ENCODE measurements around the gene COL25A1. TPM values are rescaled to one million over a fixed set of nuclear protein-coding genes. Genes with fewer than 3 reads are reported as not detected.

Gene COL25A1
- total RNA-seq, 1 experiment from 2014 or later = 8.8 TPM

DNA sequence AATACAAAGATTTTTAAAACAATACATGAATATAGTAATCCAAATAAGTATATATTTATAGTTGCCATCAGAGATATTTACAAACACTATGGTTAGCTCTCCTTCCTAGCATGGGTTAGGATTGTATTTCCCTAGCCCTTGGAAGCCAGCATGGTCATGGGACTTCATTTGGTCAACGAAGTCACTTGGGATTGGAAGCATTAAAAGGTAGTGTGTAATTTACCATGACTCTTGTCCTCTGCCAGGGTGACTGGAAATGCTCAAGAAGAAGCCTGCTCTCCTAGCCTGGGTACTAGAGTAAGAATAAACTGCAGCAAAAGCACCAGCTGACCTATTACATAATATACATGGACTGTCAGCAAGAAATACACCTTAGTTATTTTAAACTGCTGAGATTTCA lies 102.9 kb downstream of the COL25A1 start:
- Histone ChIP-seq H3K9me3 (ENCODE audit: low read depth, low read length, poor library complexity, severe bottlenecking) (no peaks in the 10 kb centered on the region), H3K36me3 (ENCODE audit: insufficient read depth, low read length, poor library complexity, severe bottlenecking) (no peaks in the 10 kb centered on the region), H3K27ac (ENCODE audit: low read depth, low read length, poor library complexity, severe bottlenecking) (no peak overlapping the region), H3K4me3 (ENCODE audit: low read depth, low read length, poor library complexity, severe bottlenecking) (no peak overlapping the region), H3K4me1 (ENCODE audit: insufficient read depth, low read length, poor library complexity, severe bottlenecking) (no peaks in the 10 kb centered on the region), H3K27me3 (replicated peaks; ENCODE audit: insufficient read depth, low read depth, low read length, poor library complexity) (no peaks in the 10 kb centered on the region)
- POLR2A ChIA-PET (ENCODE audit: low non-redundant PET) = no interaction called here
- BruUV-seq (replicated peaks) = no TSS peak
- no peak for DNase-seq (ENCODE audit: low spot score)
- intact Hi-C loops (cut with micrococcal nuclease; ENCODE audit: unreplicated experiment) = no loop called here
- CTCF ChIA-PET = no interaction called here
- TF ChIP-seq, protein P1, sequence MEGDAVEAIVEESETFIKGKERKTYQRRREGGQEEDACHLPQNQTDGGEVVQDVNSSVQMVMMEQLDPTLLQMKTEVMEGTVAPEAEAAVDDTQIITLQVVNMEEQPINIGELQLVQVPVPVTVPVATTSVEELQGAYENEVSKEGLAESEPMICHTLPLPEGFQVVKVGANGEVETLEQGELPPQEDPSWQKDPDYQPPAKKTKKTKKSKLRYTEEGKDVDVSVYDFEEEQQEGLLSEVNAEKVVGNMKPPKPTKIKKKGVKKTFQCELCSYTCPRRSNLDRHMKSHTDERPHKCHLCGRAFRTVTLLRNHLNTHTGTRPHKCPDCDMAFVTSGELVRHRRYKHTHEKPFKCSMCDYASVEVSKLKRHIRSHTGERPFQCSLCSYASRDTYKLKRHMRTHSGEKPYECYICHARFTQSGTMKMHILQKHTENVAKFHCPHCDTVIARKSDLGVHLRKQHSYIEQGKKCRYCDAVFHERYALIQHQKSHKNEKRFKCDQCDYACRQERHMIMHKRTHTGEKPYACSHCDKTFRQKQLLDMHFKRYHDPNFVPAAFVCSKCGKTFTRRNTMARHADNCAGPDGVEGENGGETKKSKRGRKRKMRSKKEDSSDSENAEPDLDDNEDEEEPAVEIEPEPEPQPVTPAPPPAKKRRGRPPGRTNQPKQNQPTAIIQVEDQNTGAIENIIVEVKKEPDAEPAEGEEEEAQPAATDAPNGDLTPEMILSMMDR (conservative IDR thresholded peaks at IDR 0.05; ENCODE audit: low read depth, low read length) = no peak
- no peak for TF ChIP-seq EZH2 (IDR thresholded peaks at IDR 0.05; ENCODE audit: borderline replicate concordance, low read depth, low read length, poor library complexity, severe bottlenecking)

DNA sequence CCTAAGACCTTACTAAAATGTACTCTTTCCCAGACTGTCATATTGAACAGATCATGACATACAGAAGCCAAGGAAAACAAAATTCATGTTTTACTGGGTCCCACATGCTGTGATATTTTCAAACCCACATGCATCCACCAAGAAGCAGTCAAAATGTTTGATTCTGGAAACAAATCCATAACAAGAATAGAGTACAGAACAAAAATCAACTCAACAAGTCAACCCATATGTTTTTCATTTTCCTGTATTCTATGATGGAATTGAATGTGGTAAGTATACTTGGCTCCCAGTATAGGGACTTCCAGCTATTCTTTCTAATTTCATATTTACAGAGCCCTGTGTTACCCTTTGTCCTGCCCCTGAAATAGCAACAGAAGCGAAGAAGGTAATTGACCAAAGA lies 106.8 kb downstream of the COL25A1 start:
- CTCF ChIA-PET = no interaction called here

DNA sequence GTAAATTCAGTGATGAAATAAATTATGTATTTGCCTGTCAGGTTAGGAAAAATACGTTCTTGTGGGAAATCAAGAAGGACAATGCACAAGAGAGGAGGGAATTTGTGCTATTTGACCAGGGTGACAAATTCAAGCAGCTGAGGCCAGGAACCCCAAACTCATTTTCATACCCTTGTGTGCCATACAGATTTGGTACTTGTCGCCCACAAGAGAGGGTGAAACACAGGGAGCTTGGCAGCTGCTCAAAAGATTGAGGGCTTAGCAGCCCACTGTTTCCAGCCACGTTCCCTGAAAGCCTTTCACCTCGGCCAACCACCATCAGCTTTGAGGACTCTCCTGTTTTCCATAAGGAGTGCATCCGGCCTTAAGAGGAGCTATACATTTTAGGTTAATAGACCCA lies 111.2 kb downstream of the COL25A1 start:
- ChIA-PET POLR2A (ENCODE audit: low non-redundant PET) (interaction anchor here (0.5 to 0.6 kb wide), 2 partner anchors 67 to 729 kb away, joined by 3 read pairs; no protein-coding TSS in a partner anchor), CTCF (no interaction called here)
- intact Hi-C loops (cut with micrococcal nuclease; ENCODE audit: unreplicated experiment) = no loop called here
- no peak for TF ChIP-seq EZH2 (IDR thresholded peaks at IDR 0.05; ENCODE audit: borderline replicate concordance, low read depth, low read length, poor library complexity, severe bottlenecking)
- TF ChIP-seq, protein P1 (conservative IDR thresholded peaks at IDR 0.05; ENCODE audit: low read depth, low read length) = no peak
- peaks cover 10% of the 10 kb centered on the region for H3K4me1 ChIP-seq (ENCODE audit: insufficient read depth, low read length, poor library complexity, severe bottlenecking)
- H3K27ac ChIP-seq (ENCODE audit: low read depth, low read length, poor library complexity, severe bottlenecking) = no peak overlapping the region
- H3K4me3 ChIP-seq (ENCODE audit: low read depth, low read length, poor library complexity, severe bottlenecking) = no peak overlapping the region
- no peaks in the 10 kb centered on the region for H3K9me3 ChIP-seq (ENCODE audit: low read depth, low read length, poor library complexity, severe bottlenecking)
- BruUV-seq (replicated peaks) = no TSS peak
- DNase-seq (ENCODE audit: low spot score) = no peak
- H3K36me3 ChIP-seq (ENCODE audit: insufficient read depth, low read length, poor library complexity, severe bottlenecking) = no peaks in the 10 kb centered on the region
- H3K27me3 ChIP-seq (replicated peaks; ENCODE audit: insufficient read depth, low read depth, low read length, poor library complexity) = no peaks in the 10 kb centered on the region

More for the DNA sequence above, 106.8 kb downstream of the COL25A1 start:
- Histone ChIP-seq H3K9me3 (ENCODE audit: low read depth, low read length, poor library complexity, severe bottlenecking) (no peaks in the 10 kb centered on the region), H3K27me3 (replicated peaks; ENCODE audit: insufficient read depth, low read depth, low read length, poor library complexity) (no peaks in the 10 kb centered on the region), H3K4me3 (ENCODE audit: low read depth, low read length, poor library complexity, severe bottlenecking) (no peak overlapping the region), H3K27ac (ENCODE audit: low read depth, low read length, poor library complexity, severe bottlenecking) (no peak overlapping the region), H3K4me1 (ENCODE audit: insufficient read depth, low read length, poor library complexity, severe bottlenecking) (peaks cover 10% of the 10 kb centered on the region), H3K36me3 (ENCODE audit: insufficient read depth, low read length, poor library complexity, severe bottlenecking) (no peaks in the 10 kb centered on the region)
- TF ChIP-seq EZH2 (IDR thresholded peaks at IDR 0.05; ENCODE audit: borderline replicate concordance, low read depth, low read length, poor library complexity, severe bottlenecking) = no peak
- TF ChIP-seq, protein P1 (conservative IDR thresholded peaks at IDR 0.05; ENCODE audit: low read depth, low read length) = no peak
- BruUV-seq (replicated peaks) = no TSS peak
- POLR2A ChIA-PET (ENCODE audit: low non-redundant PET) = no interaction called here
- intact Hi-C loops (cut with micrococcal nuclease; ENCODE audit: unreplicated experiment) = no loop called here
- no peak for DNase-seq (ENCODE audit: low spot score)
